Mesenchymal stem cell (in vitro differentiated cells and primary cell): Measurements from ENCODE around the gene GRAMD1B.

ENCODE experiments used
- DNase-seq: peaks from one replicate; pipeline ENCODE4 v3.0.0-alpha.2; 2013
- H2AFZ ChIP-seq: one replicate; pipeline ENCODE4 v1.6.1; 2013; ENCODE audit warnings: low read depth, mild to moderate bottlenecking, control low read depth, inconsistent platforms, low read length, moderate library complexity
- H2AK5ac ChIP-seq: 2 replicates; pipeline ENCODE4 v1.6.1; 2013; ENCODE audit warnings: low read length, moderate library complexity, mild to moderate bottlenecking, inconsistent platforms; ENCODE audit not compliant: severe bottlenecking
- H2BK120ac ChIP-seq: one replicate; pipeline ENCODE4 v1.6.1; 2013; ENCODE audit warnings: low read depth, mild to moderate bottlenecking, inconsistent platforms, low read length, moderate library complexity
- H2BK12ac ChIP-seq, 2 experiments: one replicate each; pipeline ENCODE4 v1.6.1; 2013; ENCODE audit warnings: inconsistent platforms in 2 of 2, low read length in 2 of 2, mild to moderate bottlenecking in 2 of 2, moderate library complexity in 2 of 2, control low read depth in 1 of 2
- H2BK15ac ChIP-seq: one replicate; pipeline ENCODE4 v1.6.1; 2013; ENCODE audit warnings: mild to moderate bottlenecking, low read depth, inconsistent platforms; ENCODE audit not compliant: poor library complexity, severe bottlenecking
- H2BK5ac ChIP-seq: 2 replicates; pipeline ENCODE4 v1.6.1; 2013; ENCODE audit warnings: low read depth, mild to moderate bottlenecking, low read length, control low read depth, inconsistent platforms; ENCODE audit not compliant: poor library complexity, severe bottlenecking
- H3K14ac ChIP-seq, 2 experiments: one replicate each; pipeline ENCODE4 v1.6.1; 2013; ENCODE audit warnings: inconsistent platforms in 2 of 2, low read length in 2 of 2, control low read depth in 1 of 2, mild to moderate bottlenecking in 1 of 2, moderate library complexity in 1 of 2
- H3K18ac ChIP-seq, 2 experiments: one replicate each; pipeline ENCODE4 v1.6.1; 2013; ENCODE audit warnings: inconsistent platforms in 2 of 2, low read length in 2 of 2, control low read depth in 1 of 2, low read depth in 1 of 2, mild to moderate bottlenecking in 1 of 2
- H3K23ac ChIP-seq, 2 experiments: one replicate each; pipeline ENCODE4 v1.6.1; 2013; ENCODE audit warnings: inconsistent platforms in 2 of 2, low read length in 2 of 2, mild to moderate bottlenecking in 2 of 2, moderate library complexity in 2 of 2, control low read depth in 1 of 2
- H3K27ac ChIP-seq: 2 replicates; pipeline ENCODE4 v1.5.1; 2013; ENCODE audit warnings: mild to moderate bottlenecking, moderate library complexity, low read length, control low read depth, inconsistent platforms; ENCODE audit not compliant: poor library complexity, severe bottlenecking
- H3K27me3 ChIP-seq, 2 experiments: 2 replicates each; pipeline versions ENCODE4 v1.6.1 to v1.7.0; 2013; ENCODE audit warnings: low read length in 2 of 2, mild to moderate bottlenecking in 2 of 2, moderate library complexity in 2 of 2, control low read depth in 1 of 2, inconsistent platforms in 1 of 2; ENCODE audit not compliant: control insufficient read depth in 1 of 2, insufficient read depth in 1 of 2
- H3K36me3 ChIP-seq, 2 experiments: 2 replicates each; pipeline versions ENCODE4 v1.6.1 to v1.7.0; 2013; ENCODE audit warnings: low read length in 2 of 2, control low read depth in 1 of 2, inconsistent platforms in 1 of 2, low read depth in 1 of 2, mild to moderate bottlenecking in 1 of 2; ENCODE audit not compliant: insufficient read depth in 2 of 2, control insufficient read depth in 1 of 2
- H3K4ac ChIP-seq, 2 experiments: one replicate each; pipeline ENCODE4 v1.6.1; 2013; ENCODE audit warnings: inconsistent platforms in 2 of 2, low read length in 2 of 2, mild to moderate bottlenecking in 2 of 2, moderate library complexity in 2 of 2, control low read depth in 1 of 2, low read depth in 1 of 2
- H3K4me1 ChIP-seq: 2 replicates; pipeline ENCODE4 v1.6.1; 2013; ENCODE audit warnings: low read depth, low read length, control low read depth; ENCODE audit not compliant: control insufficient read depth, insufficient read depth
- H3K4me2 ChIP-seq: 2 replicates; pipeline ENCODE4 v1.6.1; 2013; ENCODE audit warnings: low read length, mild to moderate bottlenecking, inconsistent platforms; ENCODE audit not compliant: poor library complexity, severe bottlenecking
- H3K4me3 ChIP-seq, 2 experiments: 2 replicates each; pipeline versions ENCODE4 v1.5.1 to v1.7.0; 2013; ENCODE audit warnings: low read length in 2 of 2, mild to moderate bottlenecking in 2 of 2, control low read depth in 1 of 2, low read depth in 1 of 2; ENCODE audit not compliant: insufficient read depth in 1 of 2
- H3K79me1 ChIP-seq: replicated peaks from 2 replicates; pipeline ENCODE4 v1.6.1; 2013; ENCODE audit warnings: mild to moderate bottlenecking, control low read depth, low read length, inconsistent platforms; ENCODE audit not compliant: poor library complexity, severe bottlenecking
- H3K9ac ChIP-seq: 2 replicates; pipeline ENCODE4 v1.7.0; 2013; ENCODE audit warnings: mild to moderate bottlenecking, low read length, moderate library complexity
- H3K9me3 ChIP-seq: 2 replicates; pipeline ENCODE4 v1.7.0; 2013; ENCODE audit warnings: mild to moderate bottlenecking, low read length; ENCODE audit not compliant: control insufficient read depth
- H4K8ac ChIP-seq: one replicate; pipeline ENCODE4 v1.6.1; 2013; ENCODE audit warnings: inconsistent platforms, mild to moderate bottlenecking, low read length, moderate library complexity
- H4K91ac ChIP-seq: one replicate; pipeline ENCODE4 v1.6.1; 2013; ENCODE audit warnings: mild to moderate bottlenecking, low read length, inconsistent platforms
- WGBS: methylation state at CpG from one replicate; pipeline ENCODE4 v1.1.7; 2013; ENCODE audit warnings: mixed read lengths; 5-methylcytosine and 5-hydroxymethylcytosine counted together

GRAMD1B gene

GRCh38 chr11:123525511-123525918 is 95.4 kb downstream of the GRAMD1B start:
- no peak overlapping the region for H3K18ac ChIP-seq
- DNase-seq = no peak

GRCh38 chr11:123526027-123526805 is 96.1 kb downstream of the GRAMD1B start:
- Histone ChIP-seq H2AK5ac (no peak overlapping the region), H2BK120ac (no peak overlapping the region), H3K4ac (no peak overlapping the region), H3K4me3 (peak overlapping the region in 1 of 2 experiments; percentile 76), H3K9ac (peak overlapping the region; percentile 64), H4K91ac (no peak overlapping the region), H2BK5ac (no peak overlapping the region), H2BK15ac (no peak overlapping the region), H3K4me2 (no peak overlapping the region), H3K14ac (no peak overlapping the region), H2AFZ (no peak overlapping the region), H3K9me3 (no peaks in the 10 kb centered on the region), H2BK12ac (no peak overlapping the region), H3K4me1 (no peaks in the 10 kb centered on the region), H3K23ac (no peak overlapping the region), H3K36me3 (no peaks in the 10 kb centered on the region), H3K27me3 (peaks cover 0 to 8% of the 10 kb centered on the region in 2 experiments), H3K79me1 (no peaks in the 10 kb centered on the region), H3K27ac (no peak overlapping the region), H4K8ac (no peak overlapping the region), H3K18ac (no peak overlapping the region)
- WGBS = 90% methylated on average over 20 of the region's 22 CpGs
- no peak for DNase-seq

More at GRCh38 chr11:123525511-123525918, 95.4 kb downstream of the GRAMD1B start:
- no peaks in the 10 kb centered on the region for H3K9me3 ChIP-seq
- H3K4me2 ChIP-seq = no peak overlapping the region
- H2BK120ac ChIP-seq = no peak overlapping the region
- H3K9ac ChIP-seq = peak overlapping the region; percentile 64
- no peak overlapping the region for H3K23ac ChIP-seq
- no peak overlapping the region for H2AK5ac ChIP-seq
- no peak overlapping the region for H3K4ac ChIP-seq
- H2BK5ac ChIP-seq = no peak overlapping the region
- H3K4me1 ChIP-seq = no peaks in the 10 kb centered on the region
- WGBS = 82% methylated on average over 10 of the region's 11 CpGs
- H4K8ac ChIP-seq = peak overlapping the region; percentile 36
- peaks cover 0 to 8% of the 10 kb centered on the region in 2 experiments for H3K27me3 ChIP-seq
- no peaks in the 10 kb centered on the region for H3K36me3 ChIP-seq
- no peaks in the 10 kb centered on the region for H3K79me1 ChIP-seq
- peak overlapping the region in 1 of 2 experiments; percentile 76 for H3K4me3 ChIP-seq
- no peak overlapping the region for H3K27ac ChIP-seq
- no peak overlapping the region for H4K91ac ChIP-seq
- H2AFZ ChIP-seq = no peak overlapping the region
- H2BK15ac ChIP-seq = no peak overlapping the region
- H3K14ac ChIP-seq = peak overlapping the region in 1 of 2 experiments; percentile 47
- H2BK12ac ChIP-seq = no peak overlapping the region

GRCh38 chr11:123526918-123527317 is 96.8 kb downstream of the GRAMD1B start:
- H3K36me3 ChIP-seq = no peaks in the 10 kb centered on the region
- H3K4me3 ChIP-seq = no peak overlapping the region
- no peak overlapping the region for H3K4ac ChIP-seq
- no peak overlapping the region for H2AFZ ChIP-seq
- no peak overlapping the region for H3K9ac ChIP-seq
- H3K23ac ChIP-seq = no peak overlapping the region
- no peak overlapping the region for H4K8ac ChIP-seq
- H3K27ac ChIP-seq = no peak overlapping the region
- WGBS = 80% methylated on average over 5 of the region's 7 CpGs
- no peak overlapping the region for H2AK5ac ChIP-seq
- no peaks in the 10 kb centered on the region for H3K79me1 ChIP-seq
- H3K4me1 ChIP-seq = no peaks in the 10 kb centered on the region
- H3K9me3 ChIP-seq = no peaks in the 10 kb centered on the region
- no peak for DNase-seq
- H3K4me2 ChIP-seq = no peak overlapping the region
- H3K27me3 ChIP-seq = peaks cover 0 to 8% of the 10 kb centered on the region in 2 experiments
- H2BK120ac ChIP-seq = no peak overlapping the region
- no peak overlapping the region for H2BK15ac ChIP-seq
- H3K14ac ChIP-seq = no peak overlapping the region
- H2BK12ac ChIP-seq = no peak overlapping the region
- no peak overlapping the region for H3K18ac ChIP-seq
- H4K91ac ChIP-seq = no peak overlapping the region
- no peak overlapping the region for H2BK5ac ChIP-seq

GRCh38 chr11:123527526-123527925 is 97.5 kb downstream of the GRAMD1B start:
- Histone ChIP-seq H3K4ac (no peak overlapping the region), H2AK5ac (no peak overlapping the region), H3K18ac (no peak overlapping the region), H3K23ac (no peak overlapping the region), H3K27me3 (peaks cover 0 to 8% of the 10 kb centered on the region in 2 experiments), H3K27ac (no peak overlapping the region), H2BK5ac (no peak overlapping the region), H2BK12ac (no peak overlapping the region), H3K36me3 (no peaks in the 10 kb centered on the region), H4K91ac (no peak overlapping the region), H3K4me1 (no peaks in the 10 kb centered on the region), H4K8ac (no peak overlapping the region), H3K9me3 (no peaks in the 10 kb centered on the region), H3K4me3 (no peak overlapping the region), H3K9ac (no peak overlapping the region), H3K79me1 (no peaks in the 10 kb centered on the region), H2BK120ac (no peak overlapping the region), H2BK15ac (no peak overlapping the region), H3K4me2 (no peak overlapping the region), H3K14ac (no peak overlapping the region), H2AFZ (no peak overlapping the region)
- no peak for DNase-seq
- WGBS = 100% methylated on average over 3 of the region's 3 CpGs
